ENCODE measurements around the gene ZNF225. TPM values are rescaled to one million over a fixed set of nuclear protein-coding genes. Genes with fewer than 3 reads are reported as not detected.

ZNF225 gene

GRCh38 chr19:44176590-44176989 is 63.4 kb downstream of the ZNF225 start:
- no peaks in the 10 kb centered on the region for H3K27me3 ChIP-seq (ENCODE audit: control insufficient read depth in 3 of 3, insufficient read depth in 3 of 3, low read depth in 1 of 3, low read length in 3 of 3)
- peaks cover 21 to 54% of the 10 kb centered on the region in 2 donors for H3K9me3 ChIP-seq (replicated peaks in 1 of 2; ENCODE audit: control insufficient read depth in 2 of 2, insufficient read depth in 1 of 2, low read depth in 1 of 2, low read length in 2 of 2)
- H3K4me3 ChIP-seq (ENCODE audit: low read length in 2 of 2), result no peak overlapping the region
- no peaks in the 10 kb centered on the region for H3K79me1 ChIP-seq (ENCODE audit: low read depth, low read length)
- peaks cover 38 to 67% of the 10 kb centered on the region in 2 donors for H3K36me3 ChIP-seq (replicated peaks in 1 of 2; ENCODE audit: control insufficient read depth in 2 of 2, insufficient read depth in 2 of 2, low read length in 2 of 2)
- H2BK5ac ChIP-seq (ENCODE audit: low read length), result no peak overlapping the region
- no peak overlapping the region for H2BK15ac ChIP-seq (ENCODE audit: low read length)
- H3K4me1 ChIP-seq (ENCODE audit: control insufficient read depth in 2 of 2, insufficient read depth in 1 of 2, low read depth in 1 of 2, low read length in 2 of 2), result no peaks in the 10 kb centered on the region
- no peak overlapping the region for H4K91ac ChIP-seq (ENCODE audit: low read depth, low read length, poor library complexity)
- H3K4ac ChIP-seq (ENCODE audit: low read length), result no peak overlapping the region
- H3K4me2 ChIP-seq (ENCODE audit: insufficient read depth, low read length, poor library complexity, severe bottlenecking), result no peak overlapping the region
- no CpG with 5 or more reads among the region's 3 CpGs for WGBS, 2 donors (ENCODE audit: extremely low coverage in 2 of 2, insufficient read length in 2 of 2, insufficient replicate concordance in 1 of 2)
- H3K18ac ChIP-seq (ENCODE audit: low read length), result no peak overlapping the region
- no peak overlapping the region for H3K23ac ChIP-seq (ENCODE audit: low read depth, low read length, poor library complexity)
- DNase-seq (ENCODE audit: low spot score), result no peak
- H2BK120ac ChIP-seq (ENCODE audit: low read depth, low read length), result no peak overlapping the region
- H3K27ac ChIP-seq (replicated peaks; ENCODE audit: low read length), result no peak overlapping the region
- no peak overlapping the region for H2BK12ac ChIP-seq (ENCODE audit: low read length)
- no peak overlapping the region for H3K14ac ChIP-seq (ENCODE audit: low read length)
- no peak overlapping the region for H3K9ac ChIP-seq (ENCODE audit: low read depth, low read length, poor library complexity)
- no peak overlapping the region for H2AFZ ChIP-seq (ENCODE audit: low read length)
- no peak overlapping the region for H2AK5ac ChIP-seq (ENCODE audit: low read depth, low read length)
- H4K8ac ChIP-seq (ENCODE audit: low read depth, low read length), result no peak overlapping the region

GRCh38 chr19:44180968-44181367 is 67.8 kb downstream of the ZNF225 start:
- no peak overlapping the region for H3K27ac ChIP-seq (replicated peaks; ENCODE audit: low read length)
- H3K36me3 ChIP-seq (replicated peaks in 1 of 2; ENCODE audit: control insufficient read depth in 2 of 2, insufficient read depth in 2 of 2, low read length in 2 of 2), result peaks cover 14 to 23% of the 10 kb centered on the region in 2 donors
- no peak overlapping the region for H4K8ac ChIP-seq (ENCODE audit: low read depth, low read length)
- H3K23ac ChIP-seq (ENCODE audit: low read depth, low read length, poor library complexity), result no peak overlapping the region
- H3K4me3 ChIP-seq (ENCODE audit: low read length in 2 of 2), result no peak overlapping the region
- no peak overlapping the region for H3K18ac ChIP-seq (ENCODE audit: low read length)
- no peak overlapping the region for H3K4ac ChIP-seq (ENCODE audit: low read length)
- H2BK15ac ChIP-seq (ENCODE audit: low read length), result no peak overlapping the region
- no peak overlapping the region for H3K9ac ChIP-seq (ENCODE audit: low read depth, low read length, poor library complexity)
- H4K91ac ChIP-seq (ENCODE audit: low read depth, low read length, poor library complexity), result no peak overlapping the region
- no peaks in the 10 kb centered on the region for H3K4me1 ChIP-seq (ENCODE audit: control insufficient read depth in 2 of 2, insufficient read depth in 1 of 2, low read depth in 1 of 2, low read length in 2 of 2)
- no peak overlapping the region for H3K14ac ChIP-seq (ENCODE audit: low read length)
- H2BK5ac ChIP-seq (ENCODE audit: low read length), result no peak overlapping the region
- no peak overlapping the region for H2BK120ac ChIP-seq (ENCODE audit: low read depth, low read length)
- no peak overlapping the region for H2AK5ac ChIP-seq (ENCODE audit: low read depth, low read length)
- H2BK12ac ChIP-seq (ENCODE audit: low read length), result no peak overlapping the region
- H3K79me1 ChIP-seq (ENCODE audit: low read depth, low read length), result no peaks in the 10 kb centered on the region
- no peak overlapping the region for H2AFZ ChIP-seq (ENCODE audit: low read length)
- DNase-seq (ENCODE audit: low spot score), result no peak
- H3K27me3 ChIP-seq (ENCODE audit: control insufficient read depth in 3 of 3, insufficient read depth in 3 of 3, low read depth in 1 of 3, low read length in 3 of 3), result no peaks in the 10 kb centered on the region
- peaks cover 16 to 24% of the 10 kb centered on the region in 2 donors for H3K9me3 ChIP-seq (replicated peaks in 1 of 2; ENCODE audit: control insufficient read depth in 2 of 2, insufficient read depth in 1 of 2, low read depth in 1 of 2, low read length in 2 of 2)
- no peak overlapping the region for H3K4me2 ChIP-seq (ENCODE audit: insufficient read depth, low read length, poor library complexity, severe bottlenecking)

- Histone ChIP-seq H3K36me3 (replicated peaks in 1 of 2; ENCODE audit: control insufficient read depth in 2 of 2, insufficient read depth in 2 of 2, low read length in 2 of 2) (peaks cover 2 to 11% of the 10 kb centered on the region in 2 donors), H3K4me3 (ENCODE audit: low read length in 2 of 2) (no peak overlapping the region), H2BK12ac (ENCODE audit: low read length) (no peak overlapping the region), H3K4me1 (ENCODE audit: control insufficient read depth in 2 of 2, insufficient read depth in 1 of 2, low read depth in 1 of 2, low read length in 2 of 2) (no peaks in the 10 kb centered on the region), H2BK15ac (ENCODE audit: low read length) (no peak overlapping the region), H3K9ac (ENCODE audit: low read depth, low read length, poor library complexity) (no peak overlapping the region), H3K9me3 (replicated peaks in 1 of 2; ENCODE audit: control insufficient read depth in 2 of 2, insufficient read depth in 1 of 2, low read depth in 1 of 2, low read length in 2 of 2) (peaks cover 7 to 12% of the 10 kb centered on the region in 2 donors), H2AK5ac (ENCODE audit: low read depth, low read length) (no peak overlapping the region), H2AFZ (ENCODE audit: low read length) (no peak overlapping the region), H2BK5ac (ENCODE audit: low read length) (no peak overlapping the region), H3K27me3 (ENCODE audit: control insufficient read depth in 3 of 3, insufficient read depth in 3 of 3, low read depth in 1 of 3, low read length in 3 of 3) (no peaks in the 10 kb centered on the region), H3K14ac (ENCODE audit: low read length) (no peak overlapping the region), H3K27ac (replicated peaks; ENCODE audit: low read length) (no peak overlapping the region), H4K8ac (ENCODE audit: low read depth, low read length) (no peak overlapping the region), H3K4me2 (ENCODE audit: insufficient read depth, low read length, poor library complexity, severe bottlenecking) (no peak overlapping the region), H3K4ac (ENCODE audit: low read length) (no peak overlapping the region), H3K18ac (ENCODE audit: low read length) (no peak overlapping the region), H2BK120ac (ENCODE audit: low read depth, low read length) (no peak overlapping the region), H4K91ac (ENCODE audit: low read depth, low read length, poor library complexity) (no peak overlapping the region), H3K79me1 (ENCODE audit: low read depth, low read length) (no peaks in the 10 kb centered on the region), H3K23ac (ENCODE audit: low read depth, low read length, poor library complexity) (no peak overlapping the region)
- no peak for DNase-seq (ENCODE audit: low spot score)
- no CpG with 5 or more reads among the region's 10 CpGs for WGBS, 2 donors (ENCODE audit: extremely low coverage in 2 of 2, insufficient read length in 2 of 2, insufficient replicate concordance in 1 of 2)
Observed at GRCh38 chr19:44182145-44182544, 68.9 kb downstream of the ZNF225 start.

Small RNAs within 50 kb of the gene (small RNA-seq; reads per million reads assigned to genes)
- gene RNU6-902P (ENCODE audit: insufficient read depth), result not detected
